Measurements from ENCODE around the gene THADA.

Gene THADA

GRCh38 chr2:43210125-43210466 is 385.7 kb downstream of the THADA start:
- no peak overlapping the region for H3K4me3 ChIP-seq (ENCODE audit: control insufficient read depth, low read depth, low read length)
- no peak for DNase-seq (ENCODE audit: low read depth)
- TF ChIP-seq CTCF (IDR thresholded peaks at IDR 0.05; ENCODE audit: control insufficient read depth, insufficient read depth, low read depth, low read length, missing control alignments), result no peak

GRCh38 chr2:43209204-43209717 is 386.6 kb downstream of the THADA start:
- no peak for DNase-seq (ENCODE audit: low read depth)
- no peak for TF ChIP-seq CTCF (IDR thresholded peaks at IDR 0.05; ENCODE audit: control insufficient read depth, insufficient read depth, low read depth, low read length, missing control alignments)

GRCh38 chr2:43207553-43208300 is 388.1 kb downstream of the THADA start:
- no peak overlapping the region for H3K4me3 ChIP-seq (ENCODE audit: control insufficient read depth, low read depth, low read length)
- DNase-seq (ENCODE audit: low read depth), result no peak
- TF ChIP-seq CTCF (IDR thresholded peaks at IDR 0.05; ENCODE audit: control insufficient read depth, insufficient read depth, low read depth, low read length, missing control alignments), result no peak

More at GRCh38 chr2:43209204-43209717, 386.6 kb downstream of the THADA start:
- H3K4me3 ChIP-seq (ENCODE audit: control insufficient read depth, low read depth, low read length), result no peak overlapping the region

- H3K4me3 ChIP-seq (ENCODE audit: control insufficient read depth, low read depth, low read length), result no peak overlapping the region
- no peak for DNase-seq (ENCODE audit: low read depth)
- no peak for TF ChIP-seq CTCF (IDR thresholded peaks at IDR 0.05; ENCODE audit: control insufficient read depth, insufficient read depth, low read depth, low read length, missing control alignments)
These were observed 389.2 kb downstream of the THADA start for GRCh38 chr2:43206602-43207001.

- no peak overlapping the region for H3K4me3 ChIP-seq (ENCODE audit: control insufficient read depth, low read depth, low read length)
- no peak for TF ChIP-seq CTCF (IDR thresholded peaks at IDR 0.05; ENCODE audit: control insufficient read depth, insufficient read depth, low read depth, low read length, missing control alignments)
- DNase-seq (ENCODE audit: low read depth), result no peak
These were observed 392.5 kb downstream of the THADA start for GRCh38 chr2:43203373-43203772.

- DNase-seq (ENCODE audit: low read depth), result no peak
- H3K4me3 ChIP-seq (ENCODE audit: control insufficient read depth, low read depth, low read length), result no peak overlapping the region
- no peak for TF ChIP-seq CTCF (IDR thresholded peaks at IDR 0.05; ENCODE audit: control insufficient read depth, insufficient read depth, low read depth, low read length, missing control alignments)
These were observed 393.5 kb downstream of the THADA start for GRCh38 chr2:43202289-43202688.

Data from AG09309 (cell line).